PC-3 (cell line): ENCODE results near the gene MARK4. TPM values are rescaled to one million over a fixed set of nuclear protein-coding genes. Genes with fewer than 3 reads are reported as not detected.
"Not testable (repeated sequence)": the region's sequence is repeated elsewhere in the genome, so short reads cannot be mapped to it uniquely, and the experiment has no call there.

Experiments
- ATAC-seq: fragments of 200-7000 bp; cut with Tn5 transposase; 2 replicates; pipeline ENCODE4 v1.9.1; 2020; ENCODE audit warnings: mild to moderate bottlenecking, moderate library complexity
- BruUV-seq: library from RNA; stranded (reverse); fragments of 400-500 nt; replicated peaks from 2 replicates; lab custom pipeline; 2021; lab: Mats Ljungman, UMichigan
- CTCF ChIA-PET: fragments of 300-600 bp; sonication (Branson Sonifier 250); formaldehyde crosslinking; loops from one replicate; lab custom pipeline; 2022; ENCODE audit warnings: antibody characterized with exemption; lab: Charles Lee
- POLR2A ChIA-PET: fragments of 300-600 bp; sonication (Branson Sonifier 250); formaldehyde crosslinking; loops from one replicate; lab custom pipeline; 2022; ENCODE audit warnings: antibody characterized with exemption; ENCODE audit not compliant: unreplicated experiment; lab: Charles Lee
- DNase-seq: peaks from one replicate; pipeline ENCODE4 v3.0.0-alpha.2; 2015
- H2AFZ ChIP-seq: fragments of 300-600 bp; sonication (generic); 2 replicates; pipeline ENCODE4 v1.6.0; 2016; ENCODE audit warnings: antibody characterized with exemption, low read length
- H3F3A ChIP-seq: fragments of 300-600 bp; sonication (generic); one replicate; pipeline ENCODE4 v1.6.0; 2017; ENCODE audit warnings: antibody characterized with exemption, low read length, control low read depth, mild to moderate bottlenecking; ENCODE audit not compliant: unreplicated experiment
- H3K27ac ChIP-seq: fragments of 300-600 bp; sonication (generic); 2 replicates; pipeline ENCODE4 v1.5.1; 2016; ENCODE audit warnings: mild to moderate bottlenecking, low read length
- H3K27me3 ChIP-seq: fragments of 300-600 bp; sonication (generic); 2 replicates; pipeline ENCODE4 v1.6.1; 2016; ENCODE audit warnings: low read length, mixed read lengths
- H3K36me3 ChIP-seq: fragments of 300-600 bp; sonication (generic); 2 replicates; pipeline ENCODE4 v1.6.1; 2016; ENCODE audit warnings: low read depth, mixed run types, low read length, mixed read lengths
- H3K4me1 ChIP-seq: fragments of 300-600 bp; sonication (generic); 2 replicates; pipeline ENCODE4 v1.5.1; 2016; ENCODE audit warnings: low read length; ENCODE audit not compliant: insufficient read depth
- H3K4me2 ChIP-seq: fragments of 300-600 bp; sonication (generic); 2 replicates; pipeline ENCODE4 v1.6.0; 2016; ENCODE audit warnings: low read length
- H3K4me3 ChIP-seq: fragments of 300-600 bp; sonication (generic); 2 replicates; pipeline ENCODE4 v1.5.1; 2016; ENCODE audit warnings: mild to moderate bottlenecking, low read length, mixed read lengths
- H3K79me2 ChIP-seq: fragments of 300-600 bp; sonication (generic); 2 replicates; pipeline ENCODE4 v1.6.1; 2017; ENCODE audit warnings: low read length, mixed read lengths
- H3K9ac ChIP-seq: fragments of 300-600 bp; sonication (generic); 2 replicates; pipeline ENCODE4 v1.6.0; 2016; ENCODE audit warnings: mild to moderate bottlenecking, low read length
- H3K9me2 ChIP-seq: fragments of 300-600 bp; sonication (generic); replicated peaks from 2 replicates; pipeline ENCODE4 v1.6.1; 2016; ENCODE audit warnings: mixed run types, low read length, mixed read lengths
- H3K9me3 ChIP-seq: fragments of 300-600 bp; sonication (generic); 2 replicates; pipeline ENCODE4 v1.6.1; 2016; ENCODE audit warnings: low read length, mixed read lengths
- H4K20me1 ChIP-seq: fragments of 300-600 bp; sonication (generic); 2 replicates; pipeline ENCODE4 v1.6.1; 2016; ENCODE audit warnings: low read length, mixed read lengths
- CTCF ChIP-seq: fragments of 300-600 bp; sonication (generic); conservative IDR thresholded peaks from 2 replicates; pipeline ENCODE4 v1.5.1; 2017; ENCODE audit warnings: antibody characterized with exemption, low read depth, mild to moderate bottlenecking, low read length
- EZH2 ChIP-seq: fragments of 300-600 bp; sonication (generic); IDR thresholded peaks from one replicate; pipeline ENCODE4 v1.6.1; 2017; ENCODE audit warnings: antibody characterized with exemption, mild to moderate bottlenecking, low read length; ENCODE audit not compliant: unreplicated experiment
- EZH2phosphoT487 ChIP-seq: fragments of 300-600 bp; sonication (generic); IDR thresholded peaks from 2 replicates; pipeline ENCODE4 v1.6.1; 2018; ENCODE audit warnings: mild to moderate bottlenecking, antibody characterized with exemption, low read length, borderline replicate concordance
- intact Hi-C: fragments of 100-400 bp; cut with micrococcal nuclease; formaldehyde crosslinking; loops from 2 replicates; pipeline ENCODE4 v1.9.0; 2023
- total RNA-seq: library from RNA; depleted of rRNA; stranded (reverse); fragments of >200 nt; gene quantifications from 2 replicates; pipeline ENCODE4 v1.2.3, GENCODE V29; 2014

MARK4 gene
- total RNA-seq, 1 experiment from 2014 or later = 12.1 TPM

GRCh38 chr19:45333609-45334303 is 82.7 kb downstream of the MARK4 start:
- Histone ChIP-seq H3K9ac (no peak overlapping the region), H3K4me2 (no peak overlapping the region), H2AFZ (no peak overlapping the region), H3K36me3 (no peaks in the 10 kb centered on the region), H4K20me1 (no peaks in the 10 kb centered on the region), H3K27me3 (no peaks in the 10 kb centered on the region), H3K79me2 (no peaks in the 10 kb centered on the region), H3K9me3 (no peaks in the 10 kb centered on the region), H3K4me1 (no peaks in the 10 kb centered on the region), H3K4me3 (no peak overlapping the region), H3F3A (no peaks in the 10 kb centered on the region), H3K27ac (no peak overlapping the region), H3K9me2 (no peaks in the 10 kb centered on the region)
- intact Hi-C loops = loop anchor here (10.0 kb wide), 1 partner anchor 239 kb away; the partner anchor contains the start of gene PPP1R37
- BruUV-seq = no TSS peak
- POLR2A ChIA-PET = no interaction called here
- no peak for TF ChIP-seq CTCF
- no peak for TF ChIP-seq EZH2
- no peak for TF ChIP-seq EZH2phosphoT487
- CTCF ChIA-PET = no interaction called here
- DNase-seq = no peak
- no peak for ATAC-seq

DNA sequence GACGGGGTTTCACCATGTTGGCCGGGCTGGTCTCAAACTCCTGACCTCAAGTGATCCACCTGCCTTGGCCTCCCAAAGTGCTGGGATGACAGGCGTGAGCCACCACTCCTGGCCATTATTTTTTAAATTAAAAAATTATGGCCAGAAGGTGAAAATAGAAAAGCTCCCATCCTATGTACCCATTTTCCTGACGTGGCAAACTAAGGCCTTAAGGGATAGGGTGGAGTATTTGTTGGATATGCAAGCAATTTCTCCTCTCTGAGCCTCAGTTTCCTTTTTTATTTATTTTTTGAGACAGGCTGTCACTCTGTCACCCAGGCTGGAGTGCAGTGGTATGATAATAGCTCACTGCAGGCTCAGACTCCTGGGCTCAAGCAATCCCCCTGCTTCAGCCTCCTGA is 83.8 kb downstream of the MARK4 start:
- H3K79me2 ChIP-seq, ATAC-seq, CTCF ChIA-PET, H3K9ac ChIP-seq, H2AFZ ChIP-seq, POLR2A ChIA-PET, H3K9me3 ChIP-seq, H3K4me1 ChIP-seq, H4K20me1 ChIP-seq, H3K36me3 ChIP-seq, H3K4me3 ChIP-seq, BruUV-seq, DNase-seq, H3K9me2 ChIP-seq, H3K4me2 ChIP-seq, H3K27me3 ChIP-seq, H3K27ac ChIP-seq, H3F3A ChIP-seq: not testable (repeated sequence)
- intact Hi-C loops = loop anchor here (10.0 kb wide), 1 partner anchor 240 kb away; the partner anchor contains the start of gene PPP1R37

GRCh38 chr19:45336696-45337251 is 85.7 kb downstream of the MARK4 start:
- no peak for DNase-seq
- BruUV-seq = no TSS peak
- Histone ChIP-seq H3F3A (no peaks in the 10 kb centered on the region), H3K27me3 (no peaks in the 10 kb centered on the region), H3K27ac (no peak overlapping the region), H4K20me1 (no peaks in the 10 kb centered on the region), H3K4me2 (no peak overlapping the region), H3K79me2 (peaks cover 9% of the 10 kb centered on the region; the same call in 1 of the 2 replicates), H2AFZ (no peak overlapping the region), H3K36me3 (no peaks in the 10 kb centered on the region), H3K9me2 (no peaks in the 10 kb centered on the region), H3K4me1 (peaks cover 7% of the 10 kb centered on the region; the same call in 1 of the 2 replicates), H3K9ac (no peak overlapping the region), H3K4me3 (no peak overlapping the region), H3K9me3 (no peaks in the 10 kb centered on the region)
- ChIA-PET POLR2A (no interaction called here), CTCF (no interaction called here)
- ATAC-seq = no peak
- no peak for TF ChIP-seq CTCF
- TF ChIP-seq EZH2phosphoT487 = no peak
- no peak for TF ChIP-seq EZH2
- intact Hi-C loops = loop anchor here (10.0 kb wide), 1 partner anchor 242 kb away; the partner anchor contains the start of gene PPP1R37
